Neural cell (in vitro differentiated cells): Measurements from ENCODE around the gene HEY2. TPM values are rescaled to one million over a fixed set of nuclear protein-coding genes. Genes with fewer than 3 reads are reported as not detected.

Source experiments
- H2AFZ ChIP-seq: fragments of 200-600, 300-800 bp; sonication (generic), shearing (Covaris generic); 2 replicates; pipeline ENCODE4 v1.6.0; 2014; ENCODE audit warnings: low read depth, mild to moderate bottlenecking, antibody characterized with exemption, low read length, moderate library complexity
- H3F3A ChIP-seq: fragments of 200-600 bp; shearing (Covaris generic); 2 replicates; pipeline ENCODE4 v1.6.1; 2016; ENCODE audit warnings: mild to moderate bottlenecking, moderate library complexity, mixed read lengths, antibody characterized with exemption, low read length; ENCODE audit not compliant: insufficient read depth, poor library complexity, severe bottlenecking
- H3K27ac ChIP-seq: fragments of 200-600, 300-800 bp; sonication (generic), shearing (Covaris generic); 2 replicates; pipeline ENCODE4 v1.5.1; 2014; ENCODE audit warnings: mild to moderate bottlenecking, low read length, moderate library complexity
- H3K27me3 ChIP-seq: fragments of 300-800, 200-600 bp; sonication (generic), shearing (Covaris generic); 2 replicates; pipeline ENCODE4 v1.6.0; 2014; ENCODE audit warnings: mild to moderate bottlenecking, low read depth, low read length, moderate library complexity; ENCODE audit not compliant: insufficient read depth
- H3K36me3 ChIP-seq: fragments of 300-800, 200-600 bp; sonication (generic), shearing (Covaris generic); 2 replicates; pipeline ENCODE4 v1.5.1; 2014; ENCODE audit warnings: mild to moderate bottlenecking, antibody characterized with exemption, low read length, moderate library complexity; ENCODE audit not compliant: insufficient read depth
- H3K4me2 ChIP-seq: fragments of 300-800, 200-600 bp; sonication (generic), shearing (Covaris generic); 2 replicates; pipeline ENCODE4 v1.6.0; 2014; ENCODE audit warnings: mild to moderate bottlenecking, low read length
- H3K4me3 ChIP-seq: fragments of 300-800, 200-600 bp; sonication (generic), shearing (Covaris generic); 2 replicates; pipeline ENCODE4 v1.5.1; 2014; ENCODE audit warnings: mild to moderate bottlenecking, low read length, moderate library complexity
- H3K79me2 ChIP-seq: fragments of 200-600 bp; shearing (Covaris generic); replicated peaks from 2 replicates; pipeline ENCODE4 v1.6.0; 2014; ENCODE audit warnings: mild to moderate bottlenecking, low read length, moderate library complexity; ENCODE audit not compliant: insufficient read depth
- H3K9ac ChIP-seq: fragments of 300-800, 200-600 bp; sonication (generic), shearing (Covaris generic); 2 replicates; pipeline ENCODE4 v1.6.1; 2016; ENCODE audit warnings: mild to moderate bottlenecking, low read length, mixed read lengths
- H3K9me2 ChIP-seq: fragments of 200-600 bp; shearing (Covaris generic); 2 replicates; pipeline ENCODE4 v1.6.1; 2016; ENCODE audit warnings: mild to moderate bottlenecking, low read length, mixed read lengths; ENCODE audit not compliant: insufficient read depth
- H3K9me3 ChIP-seq: fragments of 200-600, 300-800 bp; sonication (generic), shearing (Covaris generic); 2 replicates; pipeline ENCODE4 v1.6.1; 2016; ENCODE audit warnings: mild to moderate bottlenecking, mixed run types, low read length, moderate library complexity, mixed read lengths
- H4K20me1 ChIP-seq: fragments of 200-600 bp; shearing (Covaris generic); 2 replicates; pipeline ENCODE4 v1.6.1; 2016; ENCODE audit warnings: mild to moderate bottlenecking, mixed run types; ENCODE audit not compliant: insufficient read depth
- CTCF ChIP-seq: fragments of 450-650 bp; IDR thresholded peaks from 2 replicates; pipeline ENCODE4 v1.5.1; 2014; ENCODE audit warnings: antibody characterized with exemption, mild to moderate bottlenecking, moderate library complexity; ENCODE audit not compliant: poor library complexity, severe bottlenecking
- EP300 ChIP-seq: fragments of 450-650 bp; conservative IDR thresholded peaks from 2 replicates; pipeline ENCODE4 v1.6.1; 2014; ENCODE audit warnings: antibody characterized with exemption, mild to moderate bottlenecking, moderate library complexity; ENCODE audit not compliant: poor library complexity, severe bottlenecking
- EZH2 ChIP-seq: fragments of 200-600, 300-800 bp; shearing (Covaris generic), sonication (generic); IDR thresholded peaks from 2 replicates; pipeline ENCODE4 v1.6.1; 2014; ENCODE audit warnings: antibody characterized with exemption, low read length, borderline replicate concordance, mild to moderate bottlenecking; ENCODE audit not compliant: insufficient read depth, poor library complexity, severe bottlenecking
- MXI1 ChIP-seq: fragments of 450-650 bp; conservative IDR thresholded peaks from 2 replicates; pipeline ENCODE4 v1.6.1; 2014; ENCODE audit warnings: antibody characterized with exemption, mild to moderate bottlenecking; ENCODE audit not compliant: poor library complexity, severe bottlenecking
- POLR2AphosphoS5 ChIP-seq: IDR thresholded peaks from 2 replicates; pipeline ENCODE4 v1.6.1; 2012
- RAD21 ChIP-seq: fragments of 450-650 bp; conservative IDR thresholded peaks from 2 replicates; pipeline ENCODE4 v1.6.1; 2014; ENCODE audit warnings: antibody characterized with exemption, mild to moderate bottlenecking, moderate library complexity
- REST ChIP-seq: IDR thresholded peaks from 2 replicates; pipeline ENCODE4 v1.6.1; 2012; ENCODE audit warnings: borderline replicate concordance
- SMC3 ChIP-seq: fragments of 450-650 bp; conservative IDR thresholded peaks from 2 replicates; pipeline ENCODE4 v1.6.1; 2014; ENCODE audit warnings: antibody characterized with exemption, mild to moderate bottlenecking, moderate library complexity; ENCODE audit not compliant: poor library complexity
- TAF1 ChIP-seq: IDR thresholded peaks from 2 replicates; pipeline ENCODE4 v1.6.1; 2012; ENCODE audit warnings: low read depth
- polyA plus RNA-seq: library from polyadenylated mRNA; depleted of rRNA; stranded (reverse); fragments of >200 nt; gene quantifications from 2 replicates; pipeline ENCODE4 v1.2.3, GENCODE V29; 2014

The HEY2 gene
- polyA plus RNA-seq, 1 donor from 2014 or later: 0.20 TPM

GRCh38 chr6:125789576-125790357, 40.3 kb downstream of the HEY2 start:
- TF ChIP-seq CTCF: no peak
- TF ChIP-seq REST: no peak
- TF ChIP-seq MXI1: no peak
- TF ChIP-seq EZH2: no peak
- TF ChIP-seq POLR2AphosphoS5: no peak
- peak overlapping the region; percentile 76 for H3K9ac ChIP-seq
- H3K27ac ChIP-seq: peak overlapping the region; percentile 81
- H3K9me2 ChIP-seq: no peaks in the 10 kb centered on the region
- H3K4me2 ChIP-seq: peak overlapping the region; percentile 49
- H3F3A ChIP-seq: no peaks in the 10 kb centered on the region
- peak overlapping the region; percentile 61 for H2AFZ ChIP-seq
- H4K20me1 ChIP-seq: no peaks in the 10 kb centered on the region
- peaks cover 19% of the 10 kb centered on the region for H3K79me2 ChIP-seq
- no peaks in the 10 kb centered on the region for H3K9me3 ChIP-seq
- no peaks in the 10 kb centered on the region for H3K27me3 ChIP-seq
- H3K4me3 ChIP-seq: peak overlapping the region; percentile 89
- H3K36me3 ChIP-seq: no peaks in the 10 kb centered on the region

GRCh38 chr6:125790358-125791150, 41.1 kb downstream of the HEY2 start, which contains the start of gene NCOA7:
Gene NCOA7 (plus strand): TSS chr6:125790960. CDS start chr6:125815355, 24,395 bp downstream.
- Histone ChIP-seq H3K4me3 (peak within 1 kb of the TSS; percentile 89), H3K79me2 (peaks cover 19% of the 10 kb centered on the region), H3K27me3 (no peaks in the 10 kb centered on the region), H3K36me3 (no peaks in the 10 kb centered on the region), H3K4me2 (peak within 1 kb of the TSS; percentile 66), H2AFZ (peak within 1 kb of the TSS; percentile 87), H3K9me3 (no peaks in the 10 kb centered on the region), H3K27ac (peak within 1 kb of the TSS; percentile 81), H3K9ac (peak within 1 kb of the TSS; percentile 76), H4K20me1 (no peaks in the 10 kb centered on the region), H3K9me2 (no peaks in the 10 kb centered on the region), H3F3A (no peaks in the 10 kb centered on the region)
- TF ChIP-seq REST: no peak
- peak; percentile 28 for TF ChIP-seq CTCF
- no peak for TF ChIP-seq EZH2
- TF ChIP-seq POLR2AphosphoS5: peak; percentile 87
- peak; percentile 45 for TF ChIP-seq TAF1
- peak; percentile 57 for TF ChIP-seq EP300
- peak; percentile 57 for TF ChIP-seq MXI1
- no peak for TF ChIP-seq SMC3
- peak; percentile 17 for TF ChIP-seq RAD21
